D721Med (cell line): Measurements from ENCODE around the gene CASQ1.

Experiments
- DNase-seq: peaks from one replicate; pipeline ENCODE4 v3.0.0; 2011; ENCODE audit warnings: low spot score; ENCODE audit not compliant: insufficient read length
- FAIRE-seq: peaks from 2 replicates; lab custom pipeline; 2011; peaks lifted over from hg19 to GRCh38; lab: Jason Lieb, UNC
- CTCF ChIP-seq: IDR thresholded peaks from 2 replicates; pipeline ENCODE4 v1.5.1; 2012; ENCODE audit warnings: mild to moderate bottlenecking, control low read depth; ENCODE audit not compliant: insufficient read depth; ENCODE audit errors: missing control alignments

CASQ1 gene

GRCh38 chr1:160221089-160221488 lies 30.7 kb downstream of the CASQ1 start:
- DNase-seq (no peak), FAIRE-seq (no peak)
- no peak for TF ChIP-seq CTCF

GRCh38 chr1:160222546-160222945 lies 32.2 kb downstream of the CASQ1 start:
- FAIRE-seq, result no peak
- no peak for TF ChIP-seq CTCF

GRCh38 chr1:160224606-160225005 lies 34.2 kb downstream of the CASQ1 start:
- DNase-seq (no peak), FAIRE-seq (no peak)
- no peak for TF ChIP-seq CTCF

More at GRCh38 chr1:160222546-160222945, 32.2 kb downstream of the CASQ1 start:
- no peak for DNase-seq

GRCh38 chr1:160225345-160225744 lies 35.0 kb downstream of the CASQ1 start:
- DNase-seq (no peak), FAIRE-seq (no peak)
- no peak for TF ChIP-seq CTCF

- no peak for TF ChIP-seq CTCF
- FAIRE-seq, result no peak
- no peak for DNase-seq
Observed at GRCh38 chr1:160226623-160227022, 36.2 kb downstream of the CASQ1 start.

- TF ChIP-seq CTCF, result no peak
- no peak for FAIRE-seq
- no peak for DNase-seq
Observed at GRCh38 chr1:160227034-160227433, 36.7 kb downstream of the CASQ1 start.

GRCh38 chr1:160227561-160227960 lies 37.2 kb downstream of the CASQ1 start:
- FAIRE-seq, result no peak
- TF ChIP-seq CTCF, result no peak
- DNase-seq, result no peak
